DMS153 treated with DMSO at 0.1 percent for 48 hours (cell line): ENCODE measurements around the gene CD300C.
"Not testable (repeated sequence)": the region's sequence is repeated elsewhere in the genome, so short reads cannot be mapped to it uniquely, and the experiment has no call there.

Experiments
- DNase-seq: peaks from one replicate; lab custom pipeline; 2025; ENCODE audit not compliant: unreplicated experiment; lab: John Stamatoyannopoulos, UW

CD300C gene

GRCh38 chr17:74545843-74546230 lies at the start of gene CD300C:
Gene CD300C, minus strand, starts transcription at chr17:74546115. Its CDS starts 333 bp downstream, at chr17:74545782.
- DNase-seq, result no peak

GRCh38 chr17:74595037-74595750 lies 49.3 kb upstream of the CD300C start:
- no peak for DNase-seq

GRCh38 chr17:74592087-74592990 lies 46.4 kb upstream of the CD300C start, which contains the start of gene CD300LD:
Gene CD300LD, minus strand, starts transcription at chr17:74592283. Its CDS starts 81 bp downstream, at chr17:74592202.
- DNase-seq, result no peak

GRCh38 chr17:74591503-74591902 lies 45.6 kb upstream of the CD300C start:
- DNase-seq, result no peak

GRCh38 chr17:74585711-74586110 lies 39.8 kb upstream of the CD300C start:
- DNase-seq, result no peak

GRCh38 chr17:74584292-74585060 lies 38.6 kb upstream of the CD300C start:
- DNase-seq, result no peak

GRCh38 chr17:74582633-74583032 lies 36.7 kb upstream of the CD300C start:
- DNase-seq, result no peak

- DNase-seq, result no peak
Measured at GRCh38 chr17:74579900-74580299, 34.0 kb upstream of the CD300C start.

DNA sequence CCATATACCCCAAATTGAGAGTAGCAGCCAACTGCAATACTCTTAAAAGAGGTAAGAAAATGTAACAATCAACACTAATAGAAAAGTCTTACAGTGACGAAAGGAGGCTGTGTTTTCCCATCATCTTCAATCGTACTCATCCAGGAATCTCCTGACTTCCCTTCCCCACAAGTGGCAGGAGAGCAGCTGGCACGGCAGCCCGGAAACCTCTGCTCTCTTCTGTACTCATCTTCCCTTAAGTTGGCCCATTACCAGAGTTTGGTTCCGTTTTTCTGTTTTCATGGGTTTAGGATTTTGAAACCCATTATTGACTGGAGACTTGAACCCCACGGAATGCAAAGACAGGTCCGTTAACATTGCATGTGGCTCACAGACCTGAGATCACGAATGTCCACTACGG lies 33.1 kb upstream of the CD300C start:
- no peak for DNase-seq

GRCh38 chr17:74574489-74575142 lies 28.7 kb upstream of the CD300C start:
- DNase-seq, result no peak

DNA sequence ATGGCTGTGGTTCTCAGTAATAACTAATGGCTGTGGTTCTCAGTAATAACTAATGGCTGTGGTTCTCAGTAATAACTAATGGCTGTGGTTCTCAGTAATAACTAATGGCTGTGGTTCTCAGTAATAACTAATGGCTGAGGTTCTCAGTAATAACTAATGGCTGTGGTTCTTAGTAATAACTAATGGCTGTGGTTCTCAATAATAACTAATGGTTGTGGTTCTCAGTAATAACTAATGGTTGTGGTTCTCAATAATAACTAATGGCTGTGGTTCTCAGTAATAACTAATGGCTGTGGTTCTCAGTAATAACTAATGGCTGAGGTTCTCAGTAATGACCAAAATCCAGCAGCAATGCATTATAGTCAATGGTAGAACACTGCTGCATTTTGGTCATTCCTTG lies 27.7 kb upstream of the CD300C start:
- DNase-seq, result not testable (repeated sequence)

GRCh38 chr17:74573169-74573568 lies 27.3 kb upstream of the CD300C start:
- DNase-seq, result no peak

DNA sequence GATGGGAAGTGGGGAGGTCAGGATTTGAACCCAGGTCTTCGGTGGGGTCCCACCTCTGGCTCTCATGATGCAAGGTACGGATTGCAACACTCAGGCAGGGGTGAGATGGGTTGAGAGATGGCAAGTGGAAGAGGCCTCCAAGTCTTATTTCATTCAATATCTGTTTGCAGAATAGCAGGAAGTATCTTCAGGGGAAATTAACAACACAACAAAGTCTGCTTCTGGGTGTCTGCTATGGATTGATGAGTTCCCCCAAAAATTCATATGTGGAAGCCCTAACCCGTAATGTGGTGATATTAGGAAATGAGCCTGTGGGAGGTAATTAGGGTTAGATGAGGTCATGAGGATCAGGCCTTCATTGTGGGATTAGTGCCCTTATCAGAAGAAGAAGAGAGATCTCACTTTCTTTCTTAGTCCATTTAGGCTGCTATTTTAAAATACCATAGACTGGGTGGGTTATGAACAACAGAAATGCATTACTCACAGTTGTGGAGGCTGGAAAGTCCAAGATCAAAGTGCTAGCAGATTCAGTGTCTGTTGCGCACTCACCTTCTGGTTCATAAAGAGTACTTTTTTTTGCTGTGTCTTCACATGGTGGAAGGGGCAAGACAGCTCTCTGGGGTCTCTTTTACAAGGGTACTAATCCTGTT lies 25.8 kb upstream of the CD300C start:
- DNase-seq, result no peak

GRCh38 chr17:74569020-74570003 lies 23.4 kb upstream of the CD300C start:
- no peak for DNase-seq

DNA sequence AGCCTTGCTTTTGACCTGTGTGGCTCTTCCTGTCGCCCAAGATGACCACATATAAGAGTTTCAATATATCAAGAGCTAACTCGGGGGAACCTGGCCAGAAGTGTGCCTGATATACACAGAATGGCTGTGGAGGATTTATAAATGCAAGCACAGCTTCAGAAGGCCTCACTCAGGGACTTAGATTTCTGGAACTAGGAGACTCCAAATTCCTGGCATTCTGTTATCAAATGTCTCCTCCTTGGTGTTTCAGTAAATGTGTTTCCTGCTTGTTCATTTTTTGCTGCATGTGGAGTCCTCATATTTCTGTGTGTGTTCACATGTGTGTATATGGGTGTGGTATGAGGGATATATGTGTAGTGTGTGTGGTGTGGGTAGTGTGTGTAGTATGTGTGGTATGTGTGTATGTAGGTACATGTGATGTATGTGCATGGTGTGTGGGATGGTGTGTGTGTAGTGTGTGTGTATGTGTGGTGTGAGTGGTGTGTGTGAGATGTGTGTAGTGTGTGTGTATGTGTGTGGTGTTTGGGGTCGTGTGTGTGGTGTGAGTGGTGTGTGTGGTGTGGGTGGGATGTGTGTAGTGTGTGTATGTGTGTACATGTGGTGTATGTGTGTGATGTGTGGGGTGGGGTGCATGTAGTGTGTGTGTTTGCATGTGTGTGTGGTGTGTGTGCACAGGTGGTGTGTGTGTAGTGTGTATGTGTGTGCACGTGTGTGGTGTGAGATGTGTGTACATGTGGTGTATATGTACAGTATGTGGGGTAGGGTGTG lies 22.4 kb upstream of the CD300C start:
- DNase-seq, result no peak

GRCh38 chr17:74567397-74567796 lies 21.5 kb upstream of the CD300C start, which contains the start of gene CD300H:
Gene CD300H, minus strand, starts transcription at chr17:74567509.
- DNase-seq, result no peak

GRCh38 chr17:74566132-74566753 lies 20.3 kb upstream of the CD300C start:
- no peak for DNase-seq

- DNase-seq, result no peak
Measured at GRCh38 chr17:74565126-74565525, 19.2 kb upstream of the CD300C start.
